COR-L47 (cell line): Measurements from ENCODE around the gene SIRT5.
A peak's percentile ranks its signal among the peaks of the same experiment; 100 is the strongest.

Experiments used
- DNase-seq: peaks from one replicate; lab custom pipeline; 2025; lab: John Stamatoyannopoulos, UW

Gene SIRT5

GRCh38 chr6:13589801-13590200, 15.4 kb downstream of the SIRT5 start:
- DNase-seq, result no peak

GRCh38 chr6:13590574-13591153, 16.3 kb downstream of the SIRT5 start:
- no peak for DNase-seq

GRCh38 chr6:13591205-13591921, 17.0 kb downstream of the SIRT5 start:
- no peak for DNase-seq

GRCh38 chr6:13593103-13593502, 18.7 kb downstream of the SIRT5 start:
- DNase-seq, result no peak

GRCh38 chr6:13593720-13594119, 19.3 kb downstream of the SIRT5 start:
- no peak for DNase-seq

- no peak for DNase-seq
Observed at GRCh38 chr6:13597073-13597472, 22.7 kb downstream of the SIRT5 start.

- DNase-seq, result no peak
Observed at GRCh38 chr6:13600036-13600435, 25.6 kb downstream of the SIRT5 start.

- no peak for DNase-seq
Observed at GRCh38 chr6:13604135-13604534, 29.7 kb downstream of the SIRT5 start.

GRCh38 chr6:13604546-13605416, 30.4 kb downstream of the SIRT5 start:
- no peak for DNase-seq

- no peak for DNase-seq
Observed at GRCh38 chr6:13605634-13606033, 31.2 kb downstream of the SIRT5 start.

- DNase-seq, result no peak
Observed at GRCh38 chr6:13611715-13612114, 37.3 kb downstream of the SIRT5 start.

GRCh38 chr6:13613029-13613594, 38.7 kb downstream of the SIRT5 start:
- DNase-seq, result no peak

GRCh38 chr6:13614126-13614925, 39.9 kb downstream of the SIRT5 start:
- peak; percentile 54 for DNase-seq

GRCh38 chr6:13614926-13615791, 40.8 kb downstream of the SIRT5 start, which contains the start of gene NOL7:
NOL7 (plus strand) TSS chr6:13615335; CDS start chr6:13615359, 24 bp downstream.
- peak; percentile 99 for DNase-seq

GRCh38 chr6:13615792-13616120, 41.4 kb downstream of the SIRT5 start:
- DNase-seq, result peak; percentile 30

GRCh38 chr6:13617066-13617465, 42.7 kb downstream of the SIRT5 start:
- DNase-seq, result no peak

GRCh38 chr6:13624871-13625288, 50.5 kb downstream of the SIRT5 start:
- DNase-seq, result no peak

GRCh38 chr6:13629459-13630116, 55.2 kb downstream of the SIRT5 start:
- DNase-seq, result no peak

GRCh38 chr6:13630499-13630898, 56.1 kb downstream of the SIRT5 start:
- DNase-seq, result no peak

GRCh38 chr6:13633343-13633742, 58.9 kb downstream of the SIRT5 start:
- no peak for DNase-seq
